Sigmoid colon (tissue), 7 donors: ENCODE data around the gene FURIN. TPM values are rescaled to one million over a fixed set of nuclear protein-coding genes. Genes with fewer than 3 reads are reported as not detected.
A peak's percentile ranks its signal among the peaks of the same experiment; 100 is the strongest.

Experiments used
- DNase-seq: peaks from one replicate; pipeline ENCODE4 v3.0.0-alpha.2; 2019
- H3K27ac ChIP-seq, 4 donors: fragments of 200-600 bp; sonication (generic); one replicate each; pipeline ENCODE4 v1.5.1; 2016 to 2019; ENCODE audit warnings: mild to moderate bottlenecking in 1 of 4
- H3K27me3 ChIP-seq, 3 donors: fragments of 200-600 bp; sonication (generic); one replicate each; pipeline ENCODE4 v1.5.1; 2019; ENCODE audit warnings: mild to moderate bottlenecking in 1 of 3
- H3K36me3 ChIP-seq, 4 donors: fragments of 200-600 bp; sonication (generic); one replicate each; pipeline ENCODE4 v1.5.1; 2016 to 2019
- H3K4me1 ChIP-seq, 4 donors: fragments of 200-600 bp; sonication (generic); one replicate each; pipeline ENCODE4 v1.5.1; 2017 to 2019
- H3K4me3 ChIP-seq, 4 donors: fragments of 200-600 bp; sonication (generic); one replicate each; pipeline ENCODE4 v1.5.1; 2017 to 2019; ENCODE audit warnings: mild to moderate bottlenecking in 2 of 4, moderate library complexity in 1 of 4
- H3K9me3 ChIP-seq, 4 donors: fragments of 200-600 bp in 3 of 4; sonication (generic) in 3 of 4; one replicate each; pipeline versions ENCODE4 v1.5.1 to v1.6.1; 2013 to 2019
- EP300 ChIP-seq, 4 donors: sonication (generic); formaldehyde crosslinking; IDR thresholded peaks; one replicate each; pipeline ENCODE4 v1.6.1; 2017; ENCODE audit warnings: antibody characterized with exemption in 4 of 4
- POLR2A ChIP-seq, 2 donors: fragments of 450-650 bp; IDR thresholded peaks; one replicate each; pipeline ENCODE4 v1.6.1; 2016; ENCODE audit warnings: antibody characterized with exemption in 2 of 2, mild to moderate bottlenecking in 2 of 2, moderate library complexity in 2 of 2
- POLR2AphosphoS5 ChIP-seq, 4 donors: sonication (generic); formaldehyde crosslinking; IDR thresholded peaks; one replicate each; pipeline ENCODE4 v1.6.1; 2017; ENCODE audit warnings: antibody characterized with exemption in 4 of 4
- WGBS, 2 donors: extraction: QIAGEN DNeasy Blood & Tissue Kit; methylation state at CpG; one replicate each; pipeline ENCODE4 v1.1.7; 2013; 5-methylcytosine and 5-hydroxymethylcytosine counted together
- intact Hi-C: fragments of 100-400 bp; cut with DNase I; formaldehyde crosslinking; loops from one replicate; pipeline ENCODE4 v1.15.1; 2023
- polyA plus RNA-seq, 3 donors: library from polyadenylated mRNA; stranded (reverse); fragments of 200-250 nt; gene quantifications; one replicate each; pipeline ENCODE4 v1.2.3, GENCODE V29; 2013
- total RNA-seq, 4 donors: library from RNA; depleted of rRNA; stranded (reverse); fragments of >200 nt; gene quantifications; one replicate each; pipeline ENCODE4 v1.1.0, GENCODE V29; 2016
- TF ChIP-seq, protein P1 (sequence below), 4 experiments: fragments of 450-650 bp in 3 of 4; fragments of 200-600 bp in 1 of 4; IDR thresholded peaks; one replicate each; pipeline ENCODE4 v1.5.1; 2016 to 2019; ENCODE audit warnings: antibody characterized with exemption in 4 of 4, mild to moderate bottlenecking in 3 of 4, moderate library complexity in 2 of 4
- donor health status: healthy with polysubstance abuse.
- donor health status: Bipolar disorder and iron deficiency.
- donor health status: healthy.

FURIN gene
- total and polyA plus RNA-seq, 7 donors: 21.0 to 69.2 (median 24.6) TPM

DNA sequence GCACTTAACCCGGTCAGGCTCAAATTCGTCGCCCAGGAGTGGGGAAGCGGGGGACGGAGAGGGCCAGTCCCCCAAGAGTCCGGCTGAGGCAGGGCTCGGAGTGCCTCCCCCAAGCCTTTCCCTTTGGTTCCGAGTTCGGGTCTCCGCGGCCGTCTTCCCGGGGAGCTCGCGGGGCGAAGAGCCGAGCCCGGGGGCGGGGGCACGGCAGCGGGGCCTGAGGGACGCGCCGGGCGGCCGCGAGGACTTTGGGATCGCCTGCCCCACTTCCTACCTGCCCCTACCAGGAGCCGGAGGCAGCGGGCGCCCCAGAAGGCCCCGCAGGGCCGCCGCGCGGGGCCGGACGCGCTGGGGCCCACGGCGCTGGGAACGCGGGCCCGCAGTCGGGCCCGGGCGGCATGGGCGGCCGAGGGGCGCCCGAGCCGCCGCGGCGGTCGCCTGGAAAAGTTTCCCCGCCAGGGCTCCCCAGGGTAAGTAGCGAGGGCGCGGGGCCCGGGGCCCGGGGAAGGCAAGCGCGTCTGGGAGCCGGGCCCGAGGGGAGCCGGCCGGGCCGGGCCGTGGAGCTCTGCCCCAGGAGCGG lies 2.8 kb downstream of the FURIN start:
- H3K27ac ChIP-seq: peak overlapping the region; percentile 91 to 97 (median 95)
- no peaks in the 10 kb centered on the region for H3K9me3 ChIP-seq
- intact Hi-C loops: loop anchor here (5.0 kb wide), 1 partner anchor 154 kb away; the partner anchor contains the start of gene BLM
- peaks cover 0 to 50% (median 31%) of the 10 kb centered on the region in 4 donors for H3K4me1 ChIP-seq
- no peaks in the 10 kb centered on the region for H3K27me3 ChIP-seq
- 1% methylated on average over 71 of the region's 71 CpGs for WGBS, 2 donors
- no peak for TF ChIP-seq POLR2AphosphoS5 (IDR thresholded peaks at IDR 0.05)
- no peak for TF ChIP-seq POLR2A (IDR thresholded peaks at IDR 0.05)
- TF ChIP-seq, protein P1, sequence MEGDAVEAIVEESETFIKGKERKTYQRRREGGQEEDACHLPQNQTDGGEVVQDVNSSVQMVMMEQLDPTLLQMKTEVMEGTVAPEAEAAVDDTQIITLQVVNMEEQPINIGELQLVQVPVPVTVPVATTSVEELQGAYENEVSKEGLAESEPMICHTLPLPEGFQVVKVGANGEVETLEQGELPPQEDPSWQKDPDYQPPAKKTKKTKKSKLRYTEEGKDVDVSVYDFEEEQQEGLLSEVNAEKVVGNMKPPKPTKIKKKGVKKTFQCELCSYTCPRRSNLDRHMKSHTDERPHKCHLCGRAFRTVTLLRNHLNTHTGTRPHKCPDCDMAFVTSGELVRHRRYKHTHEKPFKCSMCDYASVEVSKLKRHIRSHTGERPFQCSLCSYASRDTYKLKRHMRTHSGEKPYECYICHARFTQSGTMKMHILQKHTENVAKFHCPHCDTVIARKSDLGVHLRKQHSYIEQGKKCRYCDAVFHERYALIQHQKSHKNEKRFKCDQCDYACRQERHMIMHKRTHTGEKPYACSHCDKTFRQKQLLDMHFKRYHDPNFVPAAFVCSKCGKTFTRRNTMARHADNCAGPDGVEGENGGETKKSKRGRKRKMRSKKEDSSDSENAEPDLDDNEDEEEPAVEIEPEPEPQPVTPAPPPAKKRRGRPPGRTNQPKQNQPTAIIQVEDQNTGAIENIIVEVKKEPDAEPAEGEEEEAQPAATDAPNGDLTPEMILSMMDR (IDR thresholded peaks at IDR 0.05): no peak
- TF ChIP-seq EP300 (IDR thresholded peaks at IDR 0.05): no peak
- H3K4me3 ChIP-seq: peak overlapping the region; percentile 64 to 99 (median 90)
- H3K36me3 ChIP-seq: peaks cover 2 to 8% (median 6%) of the 10 kb centered on the region in 4 donors
- no peak for DNase-seq

DNA sequence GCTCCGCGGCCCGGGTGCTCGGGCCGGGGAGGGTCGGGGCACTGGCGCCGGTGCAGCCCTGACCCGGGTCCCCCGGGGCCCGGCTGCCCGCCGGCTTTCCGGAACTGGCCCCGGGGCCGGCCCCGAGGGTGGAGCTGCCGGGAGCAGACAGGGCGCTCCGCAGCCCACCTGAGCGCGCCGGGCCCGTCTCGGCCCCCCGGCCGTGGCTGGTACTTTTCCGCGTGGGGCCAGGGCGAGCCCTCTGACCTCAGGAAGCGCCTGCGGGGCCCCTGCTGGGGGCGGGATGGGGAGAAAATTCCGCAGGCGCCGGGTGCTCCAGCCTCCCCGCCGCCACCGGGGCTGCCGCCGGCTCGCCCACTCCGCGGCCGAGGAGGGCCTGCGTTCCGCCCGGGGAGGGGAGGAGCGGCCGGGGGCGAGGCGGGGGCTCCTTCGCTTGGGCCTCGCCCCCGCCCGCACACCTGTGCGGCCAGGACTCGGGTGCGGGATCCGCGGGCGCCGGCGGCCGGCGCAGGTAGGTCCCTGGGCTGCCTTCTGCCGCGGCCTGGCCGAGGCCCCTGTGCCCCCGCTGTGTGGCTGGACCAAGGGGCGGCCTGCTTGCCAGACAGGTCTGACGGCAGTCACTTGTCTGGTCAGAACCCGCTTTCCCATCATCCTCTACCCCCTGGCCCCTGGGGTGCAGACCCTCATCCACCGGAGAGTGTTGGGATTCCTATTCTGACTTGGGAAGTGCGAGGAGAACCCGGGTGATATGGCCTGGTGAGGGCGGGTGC lies 3.5 kb downstream of the FURIN start:
- 1% methylated on average over 77 of the region's 77 CpGs for WGBS, 2 donors
- Histone ChIP-seq H3K4me1 (peaks cover 0 to 50% (median 31%) of the 10 kb centered on the region in 4 donors), H3K36me3 (peaks cover 9 to 14% (median 12%) of the 10 kb centered on the region in 4 donors), H3K27me3 (no peaks in the 10 kb centered on the region), H3K4me3 (peak overlapping the region; percentile 64 to 99 (median 90)), H3K9me3 (no peaks in the 10 kb centered on the region), H3K27ac (peak overlapping the region; percentile 91 to 97 (median 95))
- TF ChIP-seq POLR2A (IDR thresholded peaks at IDR 0.05) (no peak), EP300 (IDR thresholded peaks at IDR 0.05) (no peak), POLR2AphosphoS5 (IDR thresholded peaks at IDR 0.05) (no peak)
- TF ChIP-seq, protein P1 (IDR thresholded peaks at IDR 0.05): no peak
- intact Hi-C loops: loop anchor here (5.0 kb wide), 1 partner anchor 155 kb away; the partner anchor contains the start of gene BLM
- DNase-seq: no peak

DNA sequence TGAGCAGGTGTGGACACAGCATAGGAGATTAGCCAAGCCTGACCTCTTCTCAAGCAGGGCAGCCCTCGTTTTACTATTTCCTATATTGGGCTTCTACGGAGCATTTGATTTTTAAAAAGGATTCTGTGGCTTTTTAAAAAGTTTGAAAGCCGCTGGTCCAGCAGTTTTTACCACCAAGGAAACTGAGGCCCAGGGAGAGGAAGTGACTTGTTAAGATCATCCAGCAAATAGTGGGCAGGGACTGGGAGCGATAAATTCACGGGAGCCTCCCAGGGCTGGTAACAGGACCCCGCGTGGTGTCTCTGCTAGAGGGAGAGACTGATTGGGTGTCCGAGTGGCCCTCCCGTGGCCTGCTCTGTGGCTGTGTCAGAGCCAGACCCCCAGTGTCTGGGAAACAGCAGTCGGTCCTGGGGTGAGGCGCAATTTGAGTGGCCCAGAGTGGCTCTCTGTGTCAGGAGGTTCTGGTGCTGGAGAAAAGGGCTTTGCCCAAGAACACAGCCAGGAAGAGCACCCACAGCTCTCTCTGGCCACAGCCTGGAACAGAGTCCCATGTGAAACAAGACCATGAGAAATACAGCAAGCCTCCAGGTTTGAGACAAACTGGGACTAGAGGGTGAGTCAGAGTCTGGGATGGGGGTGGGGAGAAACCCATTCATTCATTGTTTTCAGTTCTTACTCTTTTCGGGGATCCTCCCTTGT lies 4.2 kb downstream of the FURIN start:
- TF ChIP-seq POLR2AphosphoS5 (IDR thresholded peaks at IDR 0.05): peak in 2 of 4 donors; percentile 18 to 56
- TF ChIP-seq EP300 (IDR thresholded peaks at IDR 0.05): no peak
- no peak for TF ChIP-seq POLR2A (IDR thresholded peaks at IDR 0.05)
- TF ChIP-seq, protein P1 (IDR thresholded peaks at IDR 0.05): no peak
- Histone ChIP-seq H3K4me1 (peaks cover 0 to 50% (median 31%) of the 10 kb centered on the region in 4 donors), H3K4me3 (peak overlapping the region; percentile 64 to 99 (median 90)), H3K9me3 (no peaks in the 10 kb centered on the region), H3K36me3 (peaks cover 16 to 22% (median 19%) of the 10 kb centered on the region in 4 donors), H3K27ac (peak overlapping the region; percentile 91 to 97 (median 95)), H3K27me3 (no peaks in the 10 kb centered on the region)
- intact Hi-C loops: loop anchor here (5.0 kb wide), 1 partner anchor 155 kb away; the partner anchor contains the start of gene BLM
- DNase-seq: no peak
- 28 to 37% methylated on average over 12 of the region's 12 CpGs for WGBS, 2 donors

DNA sequence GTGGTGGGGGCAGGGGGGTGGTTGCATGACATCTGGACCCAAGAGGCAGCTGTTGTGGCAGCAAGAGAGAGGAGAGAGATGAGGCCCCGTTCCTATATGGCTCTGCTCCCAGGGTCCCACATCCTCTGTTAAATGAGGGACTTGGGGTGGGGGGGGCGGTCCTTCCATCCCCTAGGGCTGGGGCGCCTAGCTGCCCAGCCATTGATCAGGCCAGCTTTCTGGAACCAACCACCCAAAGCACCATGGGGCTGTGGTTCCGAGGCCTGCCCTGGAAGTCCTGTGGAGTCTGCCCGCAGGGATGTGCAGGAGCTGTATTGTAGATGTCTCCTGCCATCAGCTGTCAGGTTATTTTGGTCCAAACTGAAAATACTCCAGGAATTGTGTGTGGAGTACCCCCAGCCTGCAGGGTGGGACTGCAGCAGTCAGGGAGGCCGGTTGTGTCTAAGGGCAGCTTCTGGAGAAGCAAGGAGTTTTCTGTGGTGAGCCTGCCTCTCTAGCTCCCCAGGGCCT lies 5.2 kb downstream of the FURIN start:
- TF ChIP-seq EP300 (IDR thresholded peaks at IDR 0.05) (no peak), POLR2AphosphoS5 (IDR thresholded peaks at IDR 0.05) (no peak), POLR2A (IDR thresholded peaks at IDR 0.05) (no peak)
- TF ChIP-seq, protein P1 (IDR thresholded peaks at IDR 0.05): no peak
- Histone ChIP-seq H3K4me1 (peaks cover 0 to 50% (median 31%) of the 10 kb centered on the region in 4 donors), H3K27ac (peak overlapping the region in 3 of 4 donors; percentile 91 to 95 (median 95)), H3K4me3 (peak overlapping the region in 1 of 4 donors; percentile 88), H3K27me3 (no peaks in the 10 kb centered on the region), H3K36me3 (peaks cover 24 to 31% (median 28%) of the 10 kb centered on the region in 4 donors), H3K9me3 (no peaks in the 10 kb centered on the region)
- WGBS, 2 donors: 75 to 83% methylated on average over 6 of the region's 6 CpGs
- intact Hi-C loops: loop anchor here (5.0 kb wide), 1 partner anchor 156 kb away; the partner anchor contains the start of gene BLM
- DNase-seq: no peak
